ENCODE data around the gene SLC25A41.

SLC25A41 gene

GRCh38 chr19:6475321-6476108, 42.0 kb upstream of the SLC25A41 start:
- Histone ChIP-seq H3K9ac (ENCODE audit: low read length in 5 of 5) (no peak overlapping the region), H3K4me3 (ENCODE audit: low read depth in 1 of 5, low read length in 5 of 5) (peak overlapping the region in 2 of 5 donors; percentile 15 to 29), H3K36me3 (ENCODE audit: control insufficient read depth in 5 of 5, insufficient read depth in 5 of 5, low read length in 5 of 5) (peaks cover 0 to 4% (median 0%) of the 10 kb centered on the region in 5 donors)

DNA sequence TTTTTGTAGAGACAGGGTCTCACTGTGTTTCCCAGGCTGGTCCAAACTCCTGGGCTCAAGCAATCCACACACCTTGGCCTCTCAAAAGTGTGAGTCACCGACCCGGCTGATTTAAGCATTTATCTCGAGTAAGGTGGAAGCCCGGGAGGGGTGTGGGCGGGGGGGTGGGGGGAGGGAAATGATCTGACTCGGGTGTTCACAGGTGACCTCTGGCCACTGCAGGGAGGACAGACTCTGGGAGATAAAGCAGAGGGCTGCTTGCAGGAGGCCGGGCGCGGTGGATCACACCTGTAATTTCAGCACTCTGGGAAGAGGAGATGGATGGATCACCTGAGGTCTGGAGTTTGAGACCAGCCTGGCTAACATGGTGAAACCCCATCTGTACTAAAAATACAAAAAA, 40.1 kb upstream of the SLC25A41 start:
- H3K27ac ChIP-seq (ENCODE audit: low read depth, low read length): no peak overlapping the region
- peaks cover 0 to 4% (median 0%) of the 10 kb centered on the region in 5 donors for H3K36me3 ChIP-seq (ENCODE audit: control insufficient read depth in 5 of 5, insufficient read depth in 5 of 5, low read length in 5 of 5)
- no peak overlapping the region for H3K4me3 ChIP-seq (ENCODE audit: low read depth in 1 of 5, low read length in 5 of 5)
- H3K4me1 ChIP-seq (ENCODE audit: control insufficient read depth in 5 of 5, insufficient read depth in 5 of 5, low read length in 5 of 5): peaks cover 0 to 15% (median 11%) of the 10 kb centered on the region in 5 donors
- no peaks in the 10 kb centered on the region for H3K9me3 ChIP-seq (ENCODE audit: control insufficient read depth in 5 of 5, low read length in 5 of 5)
- H3K27me3 ChIP-seq (ENCODE audit: control insufficient read depth in 5 of 5, insufficient read depth in 4 of 5, low read length in 5 of 5): peaks cover 18 to 27% (median 22%) of the 10 kb centered on the region in 5 donors
- no peak overlapping the region for H3K9ac ChIP-seq (ENCODE audit: low read length in 5 of 5)

More at GRCh38 chr19:6475321-6476108, 42.0 kb upstream of the SLC25A41 start:
- H3K4me1 ChIP-seq (ENCODE audit: control insufficient read depth in 5 of 5, insufficient read depth in 5 of 5, low read length in 5 of 5): peaks cover 0 to 15% (median 11%) of the 10 kb centered on the region in 5 donors
- H3K27me3 ChIP-seq (ENCODE audit: control insufficient read depth in 5 of 5, insufficient read depth in 4 of 5, low read length in 5 of 5): peaks cover 18 to 30% (median 29%) of the 10 kb centered on the region in 5 donors
- no peak overlapping the region for H3K27ac ChIP-seq (ENCODE audit: low read depth, low read length)
- H3K9me3 ChIP-seq (ENCODE audit: control insufficient read depth in 5 of 5, low read length in 5 of 5): no peaks in the 10 kb centered on the region

- no peak overlapping the region for H3K9ac ChIP-seq (ENCODE audit: low read length in 5 of 5)
- H3K4me3 ChIP-seq (ENCODE audit: low read depth in 1 of 5, low read length in 5 of 5): no peak overlapping the region
- peaks cover 0 to 4% (median 0%) of the 10 kb centered on the region in 5 donors for H3K36me3 ChIP-seq (ENCODE audit: control insufficient read depth in 5 of 5, insufficient read depth in 5 of 5, low read length in 5 of 5)
- no peaks in the 10 kb centered on the region for H3K9me3 ChIP-seq (ENCODE audit: control insufficient read depth in 5 of 5, low read length in 5 of 5)
- H3K4me1 ChIP-seq (ENCODE audit: control insufficient read depth in 5 of 5, insufficient read depth in 5 of 5, low read length in 5 of 5): peaks cover 0 to 15% (median 11%) of the 10 kb centered on the region in 5 donors
- H3K27me3 ChIP-seq (ENCODE audit: control insufficient read depth in 5 of 5, insufficient read depth in 4 of 5, low read length in 5 of 5): peaks cover 18 to 27% (median 22%) of the 10 kb centered on the region in 5 donors
- no peak overlapping the region for H3K27ac ChIP-seq (ENCODE audit: low read depth, low read length)
Measured at GRCh38 chr19:6472713-6473112, 39.1 kb upstream of the SLC25A41 start.

DNA sequence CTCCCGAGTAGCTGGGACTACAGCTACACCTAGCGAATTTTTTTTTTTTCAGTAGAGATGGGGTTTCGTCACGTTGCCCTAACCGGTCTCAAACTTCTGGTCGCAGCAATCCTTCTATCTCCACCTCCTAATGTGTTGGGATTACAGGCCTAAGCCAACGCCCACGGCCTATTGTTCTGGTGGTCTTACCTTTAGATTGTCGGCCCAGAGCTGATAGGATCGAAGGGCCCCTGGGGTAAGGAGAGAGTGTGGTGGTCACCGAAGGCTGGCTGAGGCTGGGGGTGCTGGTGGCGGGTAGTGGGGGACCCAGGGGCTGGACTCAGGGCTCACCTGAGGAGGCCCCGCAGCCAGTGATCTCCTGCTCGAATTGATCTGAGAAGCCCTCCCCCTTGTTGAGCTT, 37.5 kb upstream of the SLC25A41 start:
- Histone ChIP-seq H3K4me3 (ENCODE audit: low read depth in 1 of 5, low read length in 5 of 5) (no peak overlapping the region), H3K4me1 (ENCODE audit: control insufficient read depth in 5 of 5, insufficient read depth in 5 of 5, low read length in 5 of 5) (peaks cover 0 to 8% (median 6%) of the 10 kb centered on the region in 5 donors), H3K9me3 (ENCODE audit: control insufficient read depth in 5 of 5, low read length in 5 of 5) (no peaks in the 10 kb centered on the region), H3K27ac (ENCODE audit: low read depth, low read length) (no peak overlapping the region), H3K36me3 (ENCODE audit: control insufficient read depth in 5 of 5, insufficient read depth in 5 of 5, low read length in 5 of 5) (peaks cover 0 to 4% (median 0%) of the 10 kb centered on the region in 5 donors), H3K27me3 (ENCODE audit: control insufficient read depth in 5 of 5, insufficient read depth in 4 of 5, low read length in 5 of 5) (peaks cover 10 to 17% (median 12%) of the 10 kb centered on the region in 5 donors), H3K9ac (ENCODE audit: low read length in 5 of 5) (no peak overlapping the region)

DNA sequence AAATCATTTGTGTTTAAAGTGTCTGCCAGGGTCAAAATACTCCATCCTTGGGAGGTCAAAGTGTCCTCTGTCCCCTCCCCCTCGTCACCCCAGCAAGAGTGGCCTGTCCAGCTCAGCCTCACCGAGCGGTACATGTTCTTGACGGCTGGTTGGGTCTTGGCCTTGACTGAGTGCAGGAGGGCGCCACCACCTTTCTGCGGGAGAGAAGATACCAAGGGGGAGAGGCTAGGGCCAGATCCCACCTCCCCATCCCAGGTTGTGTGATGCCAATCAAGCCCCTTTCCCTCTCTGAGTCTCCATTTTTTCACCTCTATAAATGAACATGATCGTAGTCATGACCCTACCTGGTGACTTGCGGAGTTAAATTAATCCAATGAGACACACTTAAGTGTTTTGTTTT, 36.6 kb upstream of the SLC25A41 start:
- Histone ChIP-seq H3K4me1 (ENCODE audit: control insufficient read depth in 5 of 5, insufficient read depth in 5 of 5, low read length in 5 of 5) (no peaks in the 10 kb centered on the region), H3K9ac (ENCODE audit: low read length in 5 of 5) (no peak overlapping the region), H3K36me3 (ENCODE audit: control insufficient read depth in 5 of 5, insufficient read depth in 5 of 5, low read length in 5 of 5) (peaks cover 0 to 4% (median 0%) of the 10 kb centered on the region in 5 donors), H3K27me3 (ENCODE audit: control insufficient read depth in 5 of 5, insufficient read depth in 4 of 5, low read length in 5 of 5) (peaks cover under 1 to 15% (median 8%) of the 10 kb centered on the region in 5 donors), H3K9me3 (ENCODE audit: control insufficient read depth in 5 of 5, low read length in 5 of 5) (no peaks in the 10 kb centered on the region), H3K27ac (ENCODE audit: low read depth, low read length) (no peak overlapping the region), H3K4me3 (ENCODE audit: low read depth in 1 of 5, low read length in 5 of 5) (no peak overlapping the region)

GRCh38 chr19:6467384-6467783, 33.8 kb upstream of the SLC25A41 start:
- Histone ChIP-seq H3K4me3 (ENCODE audit: low read depth in 1 of 5, low read length in 5 of 5) (no peak overlapping the region), H3K27ac (ENCODE audit: low read depth, low read length) (no peak overlapping the region), H3K9ac (ENCODE audit: low read length in 5 of 5) (no peak overlapping the region), H3K27me3 (ENCODE audit: control insufficient read depth in 5 of 5, insufficient read depth in 4 of 5, low read length in 5 of 5) (peaks cover 13 to 25% (median 16%) of the 10 kb centered on the region in 5 donors), H3K4me1 (ENCODE audit: control insufficient read depth in 5 of 5, insufficient read depth in 5 of 5, low read length in 5 of 5) (peaks cover 0 to 4% (median 0%) of the 10 kb centered on the region in 5 donors), H3K9me3 (ENCODE audit: control insufficient read depth in 5 of 5, low read length in 5 of 5) (no peaks in the 10 kb centered on the region), H3K36me3 (ENCODE audit: control insufficient read depth in 5 of 5, insufficient read depth in 5 of 5, low read length in 5 of 5) (peaks cover 0 to 4% (median 0%) of the 10 kb centered on the region in 5 donors)

GRCh38 chr19:6466526-6467248, 33.1 kb upstream of the SLC25A41 start:
- peaks cover 0 to 4% (median 0%) of the 10 kb centered on the region in 5 donors for H3K4me1 ChIP-seq (ENCODE audit: control insufficient read depth in 5 of 5, insufficient read depth in 5 of 5, low read length in 5 of 5)
- H3K9me3 ChIP-seq (ENCODE audit: control insufficient read depth in 5 of 5, low read length in 5 of 5): no peaks in the 10 kb centered on the region
- peaks cover 13 to 25% (median 16%) of the 10 kb centered on the region in 5 donors for H3K27me3 ChIP-seq (ENCODE audit: control insufficient read depth in 5 of 5, insufficient read depth in 4 of 5, low read length in 5 of 5)
- H3K27ac ChIP-seq (ENCODE audit: low read depth, low read length): no peak overlapping the region
- H3K9ac ChIP-seq (ENCODE audit: low read length in 5 of 5): no peak overlapping the region
- H3K36me3 ChIP-seq (ENCODE audit: control insufficient read depth in 5 of 5, insufficient read depth in 5 of 5, low read length in 5 of 5): peaks cover 0 to 4% (median 0%) of the 10 kb centered on the region in 5 donors
- no peak overlapping the region for H3K4me3 ChIP-seq (ENCODE audit: low read depth in 1 of 5, low read length in 5 of 5)

DNA sequence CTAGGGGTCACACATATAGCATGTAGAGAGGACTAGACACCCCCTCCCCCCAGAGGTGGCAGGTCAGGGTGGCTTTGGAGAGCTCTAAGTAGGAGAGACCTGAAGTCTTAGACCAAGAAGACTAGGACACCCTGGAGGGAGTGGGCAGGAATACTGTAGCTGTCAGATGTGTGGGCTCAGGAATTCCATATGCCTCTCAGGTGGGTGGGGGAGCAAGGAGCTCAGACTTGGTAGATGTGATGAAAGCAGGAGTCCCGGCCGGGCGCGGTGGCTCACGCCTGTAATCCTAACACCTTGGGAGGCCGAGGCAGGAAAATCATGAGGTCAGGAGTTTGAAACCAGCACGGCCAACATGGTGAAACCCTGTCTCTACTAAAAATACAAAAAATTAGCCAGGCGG, 32.1 kb upstream of the SLC25A41 start:
- H3K4me1 ChIP-seq (ENCODE audit: control insufficient read depth in 5 of 5, insufficient read depth in 5 of 5, low read length in 5 of 5): peaks cover 0 to 5% (median 3%) of the 10 kb centered on the region in 5 donors
- no peak overlapping the region for H3K4me3 ChIP-seq (ENCODE audit: low read depth in 1 of 5, low read length in 5 of 5)
- no peaks in the 10 kb centered on the region for H3K9me3 ChIP-seq (ENCODE audit: control insufficient read depth in 5 of 5, low read length in 5 of 5)
- no peak overlapping the region for H3K9ac ChIP-seq (ENCODE audit: low read length in 5 of 5)
- H3K27me3 ChIP-seq (ENCODE audit: control insufficient read depth in 5 of 5, insufficient read depth in 4 of 5, low read length in 5 of 5): peaks cover 13 to 25% (median 16%) of the 10 kb centered on the region in 5 donors
- H3K27ac ChIP-seq (ENCODE audit: low read depth, low read length): no peak overlapping the region
- no peaks in the 10 kb centered on the region for H3K36me3 ChIP-seq (ENCODE audit: control insufficient read depth in 5 of 5, insufficient read depth in 5 of 5, low read length in 5 of 5)

- no peaks in the 10 kb centered on the region for H3K36me3 ChIP-seq (ENCODE audit: control insufficient read depth in 5 of 5, insufficient read depth in 5 of 5, low read length in 5 of 5)
- H3K27me3 ChIP-seq (ENCODE audit: control insufficient read depth in 5 of 5, insufficient read depth in 4 of 5, low read length in 5 of 5): peaks cover 13 to 25% (median 16%) of the 10 kb centered on the region in 5 donors
- H3K9me3 ChIP-seq (ENCODE audit: control insufficient read depth in 5 of 5, low read length in 5 of 5): no peaks in the 10 kb centered on the region
- no peak overlapping the region for H3K27ac ChIP-seq (ENCODE audit: low read depth, low read length)
- H3K4me1 ChIP-seq (ENCODE audit: control insufficient read depth in 5 of 5, insufficient read depth in 5 of 5, low read length in 5 of 5): peaks cover 0 to 10% (median 7%) of the 10 kb centered on the region in 5 donors
- H3K4me3 ChIP-seq (ENCODE audit: low read depth in 1 of 5, low read length in 5 of 5): no peak overlapping the region
- H3K9ac ChIP-seq (ENCODE audit: low read length in 5 of 5): no peak overlapping the region
Measured at GRCh38 chr19:6465006-6465405, 31.4 kb upstream of the SLC25A41 start.
